GM21786 (cell line): ENCODE measurements around the gene SLC41A3.

Source experiments
- ATAC-seq: cut with Tn5 transposase; IDR thresholded peaks from one replicate; pipeline ENCODE4 v1.9.1; 2021; ENCODE audit not compliant: unreplicated experiment

SLC41A3 gene

GRCh38 chr3:126031981-126032471 lies 51.9 kb downstream of the SLC41A3 start:
- ATAC-seq, result no peak

GRCh38 chr3:126030455-126030854 lies 53.5 kb downstream of the SLC41A3 start:
- no peak for ATAC-seq

GRCh38 chr3:126029241-126029640 lies 54.7 kb downstream of the SLC41A3 start:
- ATAC-seq, result no peak

GRCh38 chr3:126028096-126028495 lies 55.8 kb downstream of the SLC41A3 start:
- no peak for ATAC-seq

GRCh38 chr3:126026761-126027160 lies 57.2 kb downstream of the SLC41A3 start:
- ATAC-seq, result no peak

GRCh38 chr3:126026277-126026751 lies 57.6 kb downstream of the SLC41A3 start:
- no peak for ATAC-seq

- no peak for ATAC-seq
Observed at GRCh38 chr3:126025862-126026261, 58.1 kb downstream of the SLC41A3 start.

GRCh38 chr3:126025116-126025729 lies 58.7 kb downstream of the SLC41A3 start:
- no peak for ATAC-seq

GRCh38 chr3:126024049-126024854 lies 59.7 kb downstream of the SLC41A3 start:
- ATAC-seq, result no peak

- no peak for ATAC-seq
Observed at GRCh38 chr3:126023390-126023789, 60.5 kb downstream of the SLC41A3 start.

GRCh38 chr3:126022741-126023359 lies 61.1 kb downstream of the SLC41A3 start:
- ATAC-seq, result no peak

- no peak for ATAC-seq
Observed at GRCh38 chr3:126021702-126022101, 62.2 kb downstream of the SLC41A3 start.

GRCh38 chr3:126021224-126021623 lies 62.7 kb downstream of the SLC41A3 start:
- no peak for ATAC-seq

GRCh38 chr3:126019683-126020082 lies 64.2 kb downstream of the SLC41A3 start:
- ATAC-seq, result no peak

- no peak for ATAC-seq
Observed at GRCh38 chr3:126018995-126019394, 64.9 kb downstream of the SLC41A3 start.

GRCh38 chr3:126018545-126018944 lies 65.4 kb downstream of the SLC41A3 start:
- no peak for ATAC-seq

GRCh38 chr3:126017362-126017761 lies 66.6 kb downstream of the SLC41A3 start:
- no peak for ATAC-seq

- ATAC-seq, result no peak
Observed at GRCh38 chr3:126016616-126017015, 67.3 kb downstream of the SLC41A3 start.

- no peak for ATAC-seq
Observed at GRCh38 chr3:126015075-126015474, 68.8 kb downstream of the SLC41A3 start.

- ATAC-seq, result no peak
Observed at GRCh38 chr3:126014252-126014651, 69.7 kb downstream of the SLC41A3 start.

- ATAC-seq, result no peak
Observed at GRCh38 chr3:126013751-126014156, 70.2 kb downstream of the SLC41A3 start.

- no peak for ATAC-seq
Observed at GRCh38 chr3:126009181-126009580, 74.7 kb downstream of the SLC41A3 start.
